HCT116 (cell line): ENCODE results near the gene TOM1L1. TPM values are rescaled to one million over a fixed set of nuclear protein-coding genes. Genes with fewer than 3 reads are reported as not detected.

Experiments used
- ATAC-seq: fragments of 200-7000 bp; cut with Tn5 transposase; 2 replicates; pipeline ENCODE4 v1.9.1; 2020; ENCODE audit warnings: mild to moderate bottlenecking, moderate library complexity
- BruUV-seq: library from RNA; stranded (reverse); fragments of 400-500 nt; replicated peaks from 2 replicates; lab custom pipeline; 2021; lab: Mats Ljungman, UMichigan
- CTCF ChIA-PET: fragments of 300-600 bp; sonication (Branson Sonifier 250); formaldehyde crosslinking; loops from one replicate; lab custom pipeline; 2021; ENCODE audit warnings: antibody characterized with exemption; lab: Charles Lee
- POLR2A ChIA-PET: fragments of 300-600, 350-600 bp; sonication (Branson Sonifier 250); formaldehyde crosslinking; loops from one replicate; lab custom pipeline; 2021; ENCODE audit warnings: antibody characterized with exemption; lab: Charles Lee
- RAD21 ChIA-PET, 2 experiments: fragments of 300-600 bp; sonication (Branson Sonifier 250); formaldehyde crosslinking; loops; one replicate each; lab custom pipeline; 2023; ENCODE audit warnings: low total read pairs in 2 of 2; ENCODE audit not compliant: uncharacterized antibody in 2 of 2, unreplicated experiment in 2 of 2, low non-redundant PET in 1 of 2; lab: Charles Lee
- DNase-seq: peaks from one replicate; pipeline ENCODE4 v3.0.0-alpha.2; 2010; ENCODE audit warnings: low read depth, low spot score
- H2AFZ ChIP-seq: fragments of 200-600 bp; shearing (Covaris generic), sonication (generic); 2 replicates; pipeline ENCODE4 v1.6.1; 2017; ENCODE audit warnings: low read depth, mixed run types, mixed read lengths, antibody characterized with exemption, low read length; ENCODE audit not compliant: poor library complexity, severe bottlenecking
- H3K27ac ChIP-seq: 2 replicates; pipeline ENCODE4 v1.5.1; 2012; ENCODE audit warnings: low read depth, low read length
- H3K27me3 ChIP-seq: fragments of 200-600 bp; sonication (generic); 2 replicates; pipeline ENCODE4 v1.6.1; 2016; ENCODE audit warnings: mixed run types, low read length, mixed read lengths; ENCODE audit not compliant: insufficient read depth
- H3K36me3 ChIP-seq, 2 experiments: fragments of 200-500 bp in 1 of 2; fragments of 200-600 bp in 1 of 2; sonication (Bioruptor generic) in 1 of 2; sonication (generic) in 1 of 2; 2 replicates each; pipeline versions ENCODE4 v1.5.1 to v1.6.1; 2014 to 2016; ENCODE audit warnings: low read length in 2 of 2, inconsistent platforms in 1 of 2, mixed read lengths in 1 of 2, mixed run types in 1 of 2; ENCODE audit not compliant: insufficient read depth in 2 of 2, control insufficient read depth in 1 of 2
- H3K4me1 ChIP-seq, 2 experiments: fragments of 200-600 bp in 1 of 2; sonication (generic) in 1 of 2; 2 replicates each; pipeline versions ENCODE4 v1.5.1 to v1.6.1; 2012 to 2017; ENCODE audit warnings: low read length in 2 of 2, inconsistent platforms in 1 of 2, mild to moderate bottlenecking in 1 of 2, mixed read lengths in 1 of 2, mixed run types in 1 of 2, moderate library complexity in 1 of 2; ENCODE audit not compliant: insufficient read depth in 2 of 2, control insufficient read depth in 1 of 2
- H3K4me2 ChIP-seq: fragments of 200-600 bp; sonication (generic); 2 replicates; pipeline ENCODE4 v1.6.1; 2017; ENCODE audit warnings: mixed run types, low read length, mixed read lengths
- H3K4me3 ChIP-seq, 2 experiments: fragments of 200-600 bp in 1 of 2; sonication (generic) in 1 of 2; replicated peaks in 1 of 2; 2 replicates each; pipeline ENCODE4 v1.5.1; 2011 to 2016; ENCODE audit warnings: low read length in 2 of 2, control low read depth in 1 of 2, low read depth in 1 of 2, mild to moderate bottlenecking in 1 of 2, mixed read lengths in 1 of 2, mixed run types in 1 of 2
- H3K79me2 ChIP-seq: fragments of 200-600 bp; sonication (generic); 2 replicates; pipeline ENCODE4 v1.6.1; 2017; ENCODE audit warnings: mild to moderate bottlenecking, mixed run types, low read length, moderate library complexity, mixed read lengths; ENCODE audit not compliant: insufficient read depth
- H3K9ac ChIP-seq: fragments of 200-600 bp; sonication (generic); 2 replicates; pipeline ENCODE4 v1.6.1; 2016; ENCODE audit warnings: low read length, mixed read lengths
- H3K9me2 ChIP-seq: fragments of 200-600 bp; sonication (generic), shearing (Covaris generic); 2 replicates; pipeline ENCODE4 v1.6.1; 2017; ENCODE audit warnings: mixed run types, mild to moderate bottlenecking, moderate library complexity; ENCODE audit not compliant: insufficient read depth
- H3K9me3 ChIP-seq, 2 experiments: fragments of 200-500 bp in 1 of 2; fragments of 200-600 bp in 1 of 2; sonication (Bioruptor generic) in 1 of 2; sonication (generic) in 1 of 2; 2 replicates each; pipeline ENCODE4 v1.6.1; 2014 to 2017; ENCODE audit warnings: low read length in 2 of 2, mixed read lengths in 2 of 2, inconsistent platforms in 1 of 2, low read depth in 1 of 2, mild to moderate bottlenecking in 1 of 2, mixed run types in 1 of 2, moderate library complexity in 1 of 2; ENCODE audit not compliant: control insufficient read depth in 1 of 2, insufficient read depth in 1 of 2
- H4K20me1 ChIP-seq: fragments of 200-600 bp; sonication (generic), shearing (Covaris generic); 2 replicates; pipeline ENCODE4 v1.6.1; 2017; ENCODE audit warnings: mixed run types, mild to moderate bottlenecking, moderate library complexity; ENCODE audit not compliant: insufficient read depth
- EZH2phosphoT487 ChIP-seq: fragments of 200-600 bp; IDR thresholded peaks from 2 replicates; pipeline ENCODE4 v1.6.1; 2018; ENCODE audit warnings: antibody characterized with exemption, borderline replicate concordance
- intact Hi-C: fragments of 100-400 bp; cut with micrococcal nuclease; formaldehyde crosslinking; loops from 2 replicates; pipeline ENCODE4 v1.10.0; 2022
- total RNA-seq: library from RNA; stranded (reverse); gene quantifications from one replicate; pipeline ENCODE4 v1.2.1, GENCODE V29; 2021; ENCODE audit not compliant: unreplicated experiment
- TF ChIP-seq, protein P1 (sequence below): IDR thresholded peaks from 2 replicates; pipeline ENCODE4 v1.6.1; 2012; ENCODE audit warnings: low read depth
- TF ChIP-seq, protein P2 (sequence below): IDR thresholded peaks from 2 replicates; pipeline ENCODE4 v1.6.1; 2012

TOM1L1 gene
- total RNA-seq, 1 experiment from 2014 or later: 70.8 TPM

DNA sequence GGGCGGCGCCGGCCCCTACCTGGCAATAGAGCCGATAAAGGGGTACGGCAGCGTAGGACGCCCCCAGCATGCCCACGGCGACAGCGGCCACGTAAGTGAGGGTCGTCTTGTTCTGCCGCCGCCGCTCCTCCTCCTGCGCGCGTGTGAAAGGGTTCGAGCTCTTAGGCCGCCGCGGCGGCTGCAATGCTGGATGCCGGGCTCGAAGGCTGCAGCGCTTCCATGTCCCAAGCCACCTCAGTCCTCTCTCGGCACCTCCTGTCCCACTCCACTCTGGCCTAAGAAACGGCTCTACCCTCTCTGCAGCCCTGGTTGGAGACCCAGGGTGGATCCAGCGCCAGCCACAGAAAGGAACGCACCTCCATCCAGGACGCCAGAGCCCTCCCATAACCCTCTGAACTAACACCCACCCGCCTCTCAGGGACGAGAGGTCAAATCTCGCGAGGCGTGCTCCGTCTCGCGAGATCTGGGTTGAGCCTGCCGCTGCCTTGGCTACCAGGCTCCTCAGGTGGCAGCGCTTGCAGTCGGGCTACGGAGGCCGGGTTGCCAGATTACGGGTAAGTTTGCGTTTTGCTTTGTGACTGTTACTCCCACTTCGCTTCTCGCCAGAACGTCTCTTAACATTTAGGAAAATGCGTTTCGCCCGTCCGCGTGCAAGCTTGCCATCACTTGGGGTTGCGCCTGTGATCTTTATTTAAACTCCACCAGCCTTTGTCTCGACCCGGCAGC lies 67.8 kb downstream of the TOM1L1 start, which contains the start of the genes COX11 and STXBP4 (continued):
- TF ChIP-seq, protein P1, sequence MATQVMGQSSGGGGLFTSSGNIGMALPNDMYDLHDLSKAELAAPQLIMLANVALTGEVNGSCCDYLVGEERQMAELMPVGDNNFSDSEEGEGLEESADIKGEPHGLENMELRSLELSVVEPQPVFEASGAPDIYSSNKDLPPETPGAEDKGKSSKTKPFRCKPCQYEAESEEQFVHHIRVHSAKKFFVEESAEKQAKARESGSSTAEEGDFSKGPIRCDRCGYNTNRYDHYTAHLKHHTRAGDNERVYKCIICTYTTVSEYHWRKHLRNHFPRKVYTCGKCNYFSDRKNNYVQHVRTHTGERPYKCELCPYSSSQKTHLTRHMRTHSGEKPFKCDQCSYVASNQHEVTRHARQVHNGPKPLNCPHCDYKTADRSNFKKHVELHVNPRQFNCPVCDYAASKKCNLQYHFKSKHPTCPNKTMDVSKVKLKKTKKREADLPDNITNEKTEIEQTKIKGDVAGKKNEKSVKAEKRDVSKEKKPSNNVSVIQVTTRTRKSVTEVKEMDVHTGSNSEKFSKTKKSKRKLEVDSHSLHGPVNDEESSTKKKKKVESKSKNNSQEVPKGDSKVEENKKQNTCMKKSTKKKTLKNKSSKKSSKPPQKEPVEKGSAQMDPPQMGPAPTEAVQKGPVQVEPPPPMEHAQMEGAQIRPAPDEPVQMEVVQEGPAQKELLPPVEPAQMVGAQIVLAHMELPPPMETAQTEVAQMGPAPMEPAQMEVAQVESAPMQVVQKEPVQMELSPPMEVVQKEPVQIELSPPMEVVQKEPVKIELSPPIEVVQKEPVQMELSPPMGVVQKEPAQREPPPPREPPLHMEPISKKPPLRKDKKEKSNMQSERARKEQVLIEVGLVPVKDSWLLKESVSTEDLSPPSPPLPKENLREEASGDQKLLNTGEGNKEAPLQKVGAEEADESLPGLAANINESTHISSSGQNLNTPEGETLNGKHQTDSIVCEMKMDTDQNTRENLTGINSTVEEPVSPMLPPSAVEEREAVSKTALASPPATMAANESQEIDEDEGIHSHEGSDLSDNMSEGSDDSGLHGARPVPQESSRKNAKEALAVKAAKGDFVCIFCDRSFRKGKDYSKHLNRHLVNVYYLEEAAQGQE: no peak
- TF ChIP-seq EZH2phosphoT487: no peak

DNA sequence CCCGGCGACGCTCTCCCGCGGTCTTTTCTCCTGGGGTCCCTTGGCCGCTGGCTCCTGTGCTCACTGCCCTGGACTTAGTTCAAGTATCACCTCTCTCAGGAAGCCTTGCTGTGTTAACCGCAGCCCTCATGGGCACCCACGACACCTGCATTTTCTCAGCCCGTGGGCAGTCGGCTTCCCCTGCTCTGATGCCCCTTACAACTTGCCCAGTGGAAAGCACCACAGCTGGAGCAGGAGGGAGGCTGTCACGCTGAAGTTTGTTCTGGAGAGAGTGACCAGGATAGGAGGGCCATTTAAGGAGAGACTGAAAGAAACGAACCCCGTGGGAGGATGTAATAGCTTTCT lies 68.3 kb downstream of the TOM1L1 start:
- Histone ChIP-seq H4K20me1 (no peaks in the 10 kb centered on the region), H3K79me2 (peaks cover 73% of the 10 kb centered on the region), H2AFZ (peak overlapping the region; percentile 81)
- no peak for DNase-seq
- TF ChIP-seq, protein P2, sequence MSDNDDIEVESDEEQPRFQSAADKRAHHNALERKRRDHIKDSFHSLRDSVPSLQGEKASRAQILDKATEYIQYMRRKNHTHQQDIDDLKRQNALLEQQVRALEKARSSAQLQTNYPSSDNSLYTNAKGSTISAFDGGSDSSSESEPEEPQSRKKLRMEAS: no peak
- no peak for TF ChIP-seq EZH2phosphoT487
- TF ChIP-seq, protein P1: no peak
- TF ChIP-seq, all 23 proteins: peak for 0
- BruUV-seq: TSS peak; percentile 64
- intact Hi-C loops: loop anchor here (2.0 kb wide), 1 partner anchor 68 kb away; the partner anchor contains the start of gene TOM1L1
- ChIA-PET POLR2A (no interaction called here), CTCF (no interaction called here), RAD21 (no interaction called here)
- H3K9me2 ChIP-seq: no peaks in the 10 kb centered on the region
- H3K9me3 ChIP-seq: no peaks in the 10 kb centered on the region
- peak overlapping the region; percentile 73 for H3K27ac ChIP-seq
- H3K27me3 ChIP-seq: no peaks in the 10 kb centered on the region
- peak overlapping the region; percentile 91 for H3K4me2 ChIP-seq
- peak overlapping the region; percentile 94 to 97 for H3K4me3 ChIP-seq
- H3K4me1 ChIP-seq: peaks cover 3 to 16% of the 10 kb centered on the region in 2 experiments; a peak in 3 of 4 replicates
- peaks cover 5 to 14% of the 10 kb centered on the region in 2 experiments; a peak in 3 of 4 replicates for H3K36me3 ChIP-seq
- ATAC-seq: peak; percentile 36
- peak overlapping the region; percentile 87 for H3K9ac ChIP-seq
